ENCODE measurements around the gene NR5A1. TPM values are rescaled to one million over a fixed set of nuclear protein-coding genes. Genes with fewer than 3 reads are reported as not detected.

NR5A1 gene
- total RNA-seq, result 1.2 TPM

- no peak for DNase-seq (ENCODE audit: extremely low spot score in 2 of 2)
- peaks cover 16% of the 10 kb centered on the region for H3K27me3 ChIP-seq
- TF ChIP-seq POLR2A (IDR thresholded peaks at IDR 0.05), result no peak
- TF ChIP-seq, protein P1, sequence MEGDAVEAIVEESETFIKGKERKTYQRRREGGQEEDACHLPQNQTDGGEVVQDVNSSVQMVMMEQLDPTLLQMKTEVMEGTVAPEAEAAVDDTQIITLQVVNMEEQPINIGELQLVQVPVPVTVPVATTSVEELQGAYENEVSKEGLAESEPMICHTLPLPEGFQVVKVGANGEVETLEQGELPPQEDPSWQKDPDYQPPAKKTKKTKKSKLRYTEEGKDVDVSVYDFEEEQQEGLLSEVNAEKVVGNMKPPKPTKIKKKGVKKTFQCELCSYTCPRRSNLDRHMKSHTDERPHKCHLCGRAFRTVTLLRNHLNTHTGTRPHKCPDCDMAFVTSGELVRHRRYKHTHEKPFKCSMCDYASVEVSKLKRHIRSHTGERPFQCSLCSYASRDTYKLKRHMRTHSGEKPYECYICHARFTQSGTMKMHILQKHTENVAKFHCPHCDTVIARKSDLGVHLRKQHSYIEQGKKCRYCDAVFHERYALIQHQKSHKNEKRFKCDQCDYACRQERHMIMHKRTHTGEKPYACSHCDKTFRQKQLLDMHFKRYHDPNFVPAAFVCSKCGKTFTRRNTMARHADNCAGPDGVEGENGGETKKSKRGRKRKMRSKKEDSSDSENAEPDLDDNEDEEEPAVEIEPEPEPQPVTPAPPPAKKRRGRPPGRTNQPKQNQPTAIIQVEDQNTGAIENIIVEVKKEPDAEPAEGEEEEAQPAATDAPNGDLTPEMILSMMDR (IDR thresholded peaks at IDR 0.05), result no peak
- TF ChIP-seq POLR2AphosphoS5 (IDR thresholded peaks at IDR 0.05; ENCODE audit: insufficient read depth in 1 of 2, low read depth in 1 of 2), result no peak
- no peak within 1 kb of the TSS for H3K27ac ChIP-seq
- intact Hi-C loops (cut with DNase I), result no loop called here
- peaks cover 14% of the 10 kb centered on the region for H3K4me1 ChIP-seq
- H3K4me3 ChIP-seq, result no peak within 1 kb of the TSS
- no peaks in the 10 kb centered on the region for H3K36me3 ChIP-seq
- no peaks in the 10 kb centered on the region for H3K9me3 ChIP-seq
Measured at GRCh38 chr9:124506931-124507879, at the start of gene NR5A1. Gene NR5A1 (minus strand): TSS chr9:124507399. CDS start chr9:124503395, 4,004 bp downstream.

DNA sequence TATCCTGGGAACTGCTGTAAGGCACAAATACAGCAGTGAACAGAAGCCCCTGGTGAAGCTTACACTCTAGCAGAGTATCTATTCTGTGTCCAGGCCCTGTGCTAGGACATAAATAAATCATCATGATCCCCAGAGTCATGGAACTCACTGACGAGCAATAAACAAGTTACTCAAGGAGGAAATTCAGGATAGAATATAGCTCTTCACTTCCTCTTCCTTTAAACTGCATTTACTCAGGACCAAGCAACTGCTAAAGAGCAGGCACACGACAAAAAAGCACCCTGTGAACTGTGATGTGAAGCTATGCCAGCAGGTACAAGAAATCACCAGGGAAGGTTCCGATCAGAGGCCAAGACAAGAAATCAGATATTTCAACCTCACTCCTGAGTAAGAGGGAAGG, 47.8 kb upstream of the NR5A1 start:
- Histone ChIP-seq H3K4me1 (no peaks in the 10 kb centered on the region), H3K27ac (no peak overlapping the region), H3K27me3 (no peaks in the 10 kb centered on the region), H3K4me3 (no peak overlapping the region), H3K36me3 (no peaks in the 10 kb centered on the region), H3K9me3 (no peaks in the 10 kb centered on the region)
- DNase-seq (ENCODE audit: extremely low spot score in 2 of 2), result no peak
- intact Hi-C loops (cut with DNase I), result no loop called here
- no peak for TF ChIP-seq POLR2AphosphoS5 (IDR thresholded peaks at IDR 0.05; ENCODE audit: insufficient read depth in 1 of 2, low read depth in 1 of 2)
- TF ChIP-seq, protein P1 (IDR thresholded peaks at IDR 0.05), result no peak
- no peak for TF ChIP-seq POLR2A (IDR thresholded peaks at IDR 0.05)

- DNase-seq (ENCODE audit: extremely low spot score in 2 of 2), result no peak
- intact Hi-C loops (cut with DNase I), result no loop called here
- Histone ChIP-seq H3K4me3 (no peak overlapping the region), H3K4me1 (no peaks in the 10 kb centered on the region), H3K27ac (no peak overlapping the region), H3K27me3 (no peaks in the 10 kb centered on the region), H3K36me3 (no peaks in the 10 kb centered on the region), H3K9me3 (no peaks in the 10 kb centered on the region)
- TF ChIP-seq POLR2AphosphoS5 (IDR thresholded peaks at IDR 0.05; ENCODE audit: insufficient read depth in 1 of 2, low read depth in 1 of 2), result no peak
- TF ChIP-seq, protein P1 (IDR thresholded peaks at IDR 0.05), result no peak
- TF ChIP-seq POLR2A (IDR thresholded peaks at IDR 0.05), result no peak
Measured at GRCh38 chr9:124553738-124554137, 46.5 kb upstream of the NR5A1 start.

DNA sequence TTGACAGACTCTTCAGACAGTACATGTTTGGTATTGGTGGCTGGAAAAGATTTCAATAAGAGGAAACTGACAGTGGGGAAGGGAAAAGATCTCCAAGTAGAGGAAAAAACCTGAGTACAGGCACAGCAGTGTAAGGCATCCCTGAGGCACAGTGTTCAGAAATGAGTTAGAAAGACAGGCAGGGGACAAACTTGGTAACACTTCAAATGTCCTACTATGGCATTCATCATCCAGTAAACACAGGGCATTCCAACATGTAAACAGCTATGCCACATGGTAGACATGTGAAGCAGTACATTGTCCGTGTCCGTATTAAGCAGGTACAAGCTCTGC, 45.0 kb upstream of the NR5A1 start:
- no peaks in the 10 kb centered on the region for H3K9me3 ChIP-seq
- no peaks in the 10 kb centered on the region for H3K27me3 ChIP-seq
- H3K4me1 ChIP-seq, result no peaks in the 10 kb centered on the region
- TF ChIP-seq POLR2A (IDR thresholded peaks at IDR 0.05) (no peak), POLR2AphosphoS5 (IDR thresholded peaks at IDR 0.05; ENCODE audit: insufficient read depth in 1 of 2, low read depth in 1 of 2) (no peak)
- TF ChIP-seq, protein P1 (IDR thresholded peaks at IDR 0.05), result no peak
- intact Hi-C loops (cut with DNase I), result no loop called here
- H3K4me3 ChIP-seq, result no peak overlapping the region
- no peak for DNase-seq (ENCODE audit: extremely low spot score in 2 of 2)
- no peaks in the 10 kb centered on the region for H3K36me3 ChIP-seq
- H3K27ac ChIP-seq, result no peak overlapping the region

Data from vagina (tissue), 2 donors.